H1 (cell line): Measurements from ENCODE around the gene CAST. TPM values are rescaled to one million over a fixed set of nuclear protein-coding genes. Genes with fewer than 3 reads are reported as not detected.

ENCODE experiments used
- CTCF ChIA-PET: fragments of 300-600 bp; sonication (Branson Sonifier 250); formaldehyde crosslinking; loops from one replicate; lab custom pipeline; 2021; ENCODE audit not compliant: partially characterized antibody; lab: Charles Lee
- POLR2A ChIA-PET: fragments of 300-600 bp; sonication (Branson Sonifier 250); formaldehyde crosslinking; loops from one replicate; lab custom pipeline; 2021; ENCODE audit warnings: inconsistent platforms; ENCODE audit not compliant: partially characterized antibody; lab: Charles Lee
- DNase-seq, 2 experiments: peaks; one replicate each; pipeline versions ENCODE4 v3.0.0 to v3.0.0-alpha.2; 2010 to 2022; ENCODE audit warnings: low spot score in 2 of 2, low read depth in 1 of 2, mixed read lengths in 1 of 2
- FAIRE-seq: peaks from 2 replicates; lab custom pipeline; 2011; peaks lifted over from hg19 to GRCh38; lab: Jason Lieb, UNC
- H2AFZ ChIP-seq: 2 replicates; pipeline ENCODE4 v1.8.1; 2012; ENCODE audit warnings: low read length, inconsistent platforms
- H2AK5ac ChIP-seq: 2 replicates; pipeline ENCODE4 v1.6.1; 2013; ENCODE audit warnings: low read depth, low read length
- H2BK120ac ChIP-seq: replicated peaks from 2 replicates; pipeline ENCODE3; 2013; ENCODE audit warnings: low read depth, low read length, inconsistent platforms
- H2BK12ac ChIP-seq: 2 replicates; pipeline ENCODE4 v1.6.1; 2013; ENCODE audit warnings: low read depth, low read length
- H2BK15ac ChIP-seq: 2 replicates; pipeline ENCODE4 v1.6.1; 2013; ENCODE audit warnings: low read length
- H2BK20ac ChIP-seq: 2 replicates; pipeline ENCODE4 v1.6.1; 2013; ENCODE audit warnings: low read length
- H2BK5ac ChIP-seq: 2 replicates; pipeline ENCODE4 v1.6.1; 2013; ENCODE audit warnings: low read depth, low read length
- H3K14ac ChIP-seq: 2 replicates; pipeline ENCODE4 v1.6.1; 2013; ENCODE audit warnings: inconsistent platforms; ENCODE audit not compliant: insufficient read length
- H3K18ac ChIP-seq: 2 replicates; pipeline ENCODE4 v1.6.1; 2013; ENCODE audit warnings: low read length; ENCODE audit errors: extremely low read depth
- H3K23ac ChIP-seq: 2 replicates; pipeline ENCODE4 v1.6.1; 2013; ENCODE audit warnings: inconsistent platforms; ENCODE audit not compliant: insufficient read length
- H3K23me2 ChIP-seq: 2 replicates; pipeline ENCODE4 v1.6.1; 2013; ENCODE audit warnings: low read depth, low read length
- H3K27ac ChIP-seq: 2 replicates; pipeline ENCODE4 v1.6.1; 2011; ENCODE audit warnings: low read depth, low read length, inconsistent platforms
- H3K27me3 ChIP-seq, 4 experiments: replicated peaks in 1 of 4; 1 replicate in 1 of 4; 2 replicates in 3 of 4; pipeline versions ENCODE4 v1.6.1 to v1.8.1; 2011 to 2013; ENCODE audit warnings: low read length in 3 of 4, mild to moderate bottlenecking in 3 of 4, inconsistent platforms in 2 of 4, mixed read lengths in 2 of 4, moderate library complexity in 1 of 4; ENCODE audit not compliant: control insufficient read depth in 3 of 4, insufficient read depth in 3 of 4; ENCODE audit errors: extremely low read depth in 1 of 4
- H3K36me3 ChIP-seq, 4 experiments: 2 replicates each; pipeline versions ENCODE4 v1.6.1 to v1.8.1; 2011 to 2013; ENCODE audit warnings: mild to moderate bottlenecking in 4 of 4, low read length in 3 of 4, moderate library complexity in 2 of 4, control low read depth in 1 of 4, inconsistent platforms in 1 of 4; ENCODE audit not compliant: insufficient read depth in 4 of 4, control insufficient read depth in 2 of 4
- H3K4ac ChIP-seq: replicated peaks from 2 replicates; pipeline ENCODE3; 2013; ENCODE audit warnings: low read length, low read depth, mixed read lengths, inconsistent platforms; ENCODE audit not compliant: insufficient read length
- H3K4me1 ChIP-seq, 4 experiments: replicated peaks in 1 of 4; 1 replicate in 1 of 4; 2 replicates in 3 of 4; pipeline versions ENCODE4 v1.6.1 to v1.8.1; 2011 to 2013; ENCODE audit warnings: low read length in 3 of 4, inconsistent platforms in 2 of 4, mixed read lengths in 1 of 4; ENCODE audit not compliant: insufficient read depth in 4 of 4, control insufficient read depth in 3 of 4
- H3K4me2 ChIP-seq, 2 experiments: 2 replicates each; pipeline versions ENCODE4 v1.6.1 to v1.8.1; 2011 to 2013; ENCODE audit warnings: low read depth in 2 of 2, low read length in 2 of 2, control low read depth in 1 of 2, inconsistent platforms in 1 of 2, mild to moderate bottlenecking in 1 of 2; ENCODE audit not compliant: insufficient read depth in 1 of 2
- H3K4me3 ChIP-seq, 4 experiments: fragments of 200-600, 300-600 bp in 1 of 4; sonication (generic), shearing (Covaris generic), sonication (Bioruptor Twin) in 1 of 4; 2 replicates each; pipeline versions ENCODE4 v1.5.1 to v1.8.1; 2011 to 2016; ENCODE audit warnings: low read length in 4 of 4, low read depth in 3 of 4, control low read depth in 2 of 4, inconsistent platforms in 2 of 4, mild to moderate bottlenecking in 2 of 4, mixed read lengths in 1 of 4, moderate library complexity in 1 of 4; ENCODE audit not compliant: insufficient read depth in 2 of 4; ENCODE audit errors: extremely low read depth in 1 of 4
- H3K56ac ChIP-seq: replicated peaks from 2 replicates; pipeline ENCODE3; 2013; ENCODE audit warnings: low read depth, mild to moderate bottlenecking, mixed read lengths, low read length, inconsistent platforms; ENCODE audit not compliant: insufficient read length
- H3K79me1 ChIP-seq: 2 replicates; pipeline ENCODE4 v1.6.1; 2013; ENCODE audit warnings: low read depth, low read length, control low read depth
- H3K79me2 ChIP-seq, 2 experiments: 2 replicates each; pipeline versions ENCODE4 v1.6.1 to v1.8.1; 2012 to 2013; ENCODE audit warnings: low read length in 2 of 2, mild to moderate bottlenecking in 2 of 2, inconsistent platforms in 1 of 2; ENCODE audit not compliant: insufficient read depth in 2 of 2, control insufficient read depth in 1 of 2
- H3K9ac ChIP-seq, 4 experiments: replicated peaks in 1 of 4; 1 replicate in 1 of 4; 2 replicates in 3 of 4; pipeline versions ENCODE4 v1.6.1 to v1.8.1; 2011 to 2013; ENCODE audit warnings: low read depth in 3 of 4, low read length in 3 of 4, control low read depth in 2 of 4, mild to moderate bottlenecking in 2 of 4, moderate library complexity in 2 of 4, inconsistent platforms in 1 of 4; ENCODE audit errors: extremely low read depth in 1 of 4
- H3K9me3 ChIP-seq, 2 experiments: 2 replicates each; pipeline versions ENCODE4 v1.6.1 to v1.8.1; 2012 to 2013; ENCODE audit warnings: mild to moderate bottlenecking in 2 of 2, moderate library complexity in 2 of 2, control low read depth in 1 of 2, inconsistent platforms in 1 of 2, low read depth in 1 of 2, low read length in 1 of 2, mixed read lengths in 1 of 2; ENCODE audit not compliant: insufficient read depth in 2 of 2
- H4K20me1 ChIP-seq, 2 experiments: replicated peaks in 1 of 2; 2 replicates each; pipeline versions ENCODE3 to v1.8.1; 2011 to 2013; ENCODE audit warnings: inconsistent platforms in 2 of 2, low read length in 2 of 2, mild to moderate bottlenecking in 1 of 2; ENCODE audit not compliant: insufficient read depth in 2 of 2, control insufficient read depth in 1 of 2
- H4K5ac ChIP-seq: 2 replicates; pipeline ENCODE4 v1.6.1; 2013; ENCODE audit warnings: low read length, low read depth, mixed read lengths, inconsistent platforms; ENCODE audit not compliant: insufficient read length
- H4K8ac ChIP-seq: 2 replicates; pipeline ENCODE4 v1.8.0; 2013; ENCODE audit warnings: mild to moderate bottlenecking, moderate library complexity, low read length, inconsistent platforms; ENCODE audit not compliant: insufficient read depth; ENCODE audit errors: extremely low read depth
- H4K91ac ChIP-seq: replicated peaks from 2 replicates; pipeline ENCODE3; 2013; ENCODE audit warnings: low read length, mixed read lengths, inconsistent platforms; ENCODE audit not compliant: insufficient read length
- EP300 ChIP-seq, 2 experiments: IDR thresholded peaks; 1 replicate in 1 of 2; 2 replicates in 1 of 2; pipeline ENCODE4 v1.6.1; 2011 to 2012; ENCODE audit warnings: low read depth in 2 of 2, low read length in 2 of 2, mild to moderate bottlenecking in 2 of 2, borderline replicate concordance in 1 of 2, inconsistent platforms in 1 of 2, moderate library complexity in 1 of 2
- SIX5 ChIP-seq: IDR thresholded peaks from 2 replicates; pipeline ENCODE4 v1.6.1; 2011; ENCODE audit warnings: mild to moderate bottlenecking, low read depth, low read length
- WGBS, 2 experiments: shearing (Covaris generic) in 1 of 2; methylation state at CpG; one replicate each; pipeline versions ENCODE4 v1.1.6 to v1.1.7; 2013 to 2015; ENCODE audit warnings: low lambda C conversion rate in 2 of 2, mixed read lengths in 2 of 2, inconsistent platforms in 1 of 2, low coverage in 1 of 2, missing lambda C conversion rate in 1 of 2; ENCODE audit not compliant: insufficient replicate concordance in 2 of 2, insufficient coverage in 1 of 2, insufficient read length in 1 of 2; ENCODE audit errors: extremely low coverage in 1 of 2, missing lambda C conversion rate in 1 of 2; 5-methylcytosine and 5-hydroxymethylcytosine counted together
- polyA plus RNA-seq, 7 experiments: library from polyadenylated mRNA; depleted of rRNA in 3 of 7; stranded (reverse) in 5 of 7; unstranded in 2 of 7; fragments of >200 nt in 5 of 7; fragments of 200-250 nt in 2 of 7; gene quantifications; 1 replicate in 5 of 7; 2 replicates in 1 of 7; 4 replicates in 1 of 7; pipeline versions ENCODE4 v1.2.1 to v1.2.3, GENCODE V29; 2011 to 2013; ENCODE audit warnings: missing spikeins in 2 of 7, mixed read lengths in 2 of 7
- total RNA-seq: library from RNA; stranded (reverse); fragmentation: NEBNext Ultra II Directional; extraction: Animal tissue kit (Norgen Biotek cat#: 25700); gene quantifications from 2 replicates; pipeline ENCODE4 v1.2.1, GENCODE V29; 2021

CAST gene
- total and polyA plus RNA-seq, 2 of the 8 experiments (the other 6 are each of a cell fraction or from before 2014, with no cell fraction given): 9.0 to 48.2 TPM

DNA sequence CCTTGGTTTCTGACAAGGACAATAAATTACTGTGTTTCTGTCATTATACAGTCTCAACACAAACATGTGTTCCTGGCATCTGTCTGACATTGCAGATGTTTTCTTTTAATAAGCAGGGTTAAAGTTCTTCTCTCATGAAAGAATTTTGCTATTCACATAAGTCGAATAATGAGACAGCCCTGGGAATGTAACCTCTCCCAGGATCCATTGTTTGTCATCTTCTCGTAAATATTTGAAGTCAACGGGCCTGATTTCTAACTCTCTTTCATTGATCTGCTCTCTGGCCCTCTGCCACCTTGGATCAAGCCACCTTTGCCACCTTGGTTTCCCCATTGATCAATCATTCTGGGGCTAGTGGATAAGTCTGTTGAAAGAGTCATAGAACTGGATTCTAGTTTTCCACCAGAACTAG is 12.9 kb upstream of the CAST start:
- Histone ChIP-seq H3K14ac (no peak overlapping the region), H3K4me2 (no peak overlapping the region), H3K23ac (no peak overlapping the region), H3K18ac (no peak overlapping the region), H4K91ac (no peak overlapping the region), H3K27ac (no peak overlapping the region), H3K9me3 (no peaks in the 10 kb centered on the region), H2BK120ac (no peak overlapping the region), H3K4me3 (no peak overlapping the region), H3K9ac (no peak overlapping the region), H3K79me2 (no peaks in the 10 kb centered on the region), H3K56ac (no peak overlapping the region), H2AFZ (no peak overlapping the region), H2AK5ac (no peak overlapping the region), H4K20me1 (no peaks in the 10 kb centered on the region), H3K23me2 (no peaks in the 10 kb centered on the region), H4K5ac (no peak overlapping the region), H2BK20ac (no peak overlapping the region), H2BK12ac (no peak overlapping the region), H3K4ac (no peak overlapping the region), H2BK5ac (no peak overlapping the region), H3K4me1 (peaks cover 3 to 8% (median 7%) of the 10 kb centered on the region in 4 experiments; a peak in 5 of 7 replicates), H3K27me3 (no peaks in the 10 kb centered on the region), H3K36me3 (no peaks in the 10 kb centered on the region), H4K8ac (no peak overlapping the region), H2BK15ac (no peak overlapping the region), H3K79me1 (no peaks in the 10 kb centered on the region)
- TF ChIP-seq EP300 (IDR thresholded peaks at IDR 0.05; ENCODE audit: borderline replicate concordance in 1 of 2, low read depth in 2 of 2, low read length in 2 of 2): no peak
- TF ChIP-seq SIX5: no peak
- no peak for DNase-seq
- WGBS, 2 experiments: 97% methylated on average over 3 of the region's 3 CpGs; no CpG with 5 or more reads in 1 of the 2 experiments
- CTCF ChIA-PET: interaction anchor here (0.6 to 1.7 kb wide), 4 partner anchors 35 to 986 kb away, joined by 3 to 6 read pairs (median 4); no protein-coding TSS in a partner anchor
- POLR2A ChIA-PET: no interaction called here
- FAIRE-seq: no peak
